Endodermal cell (in vitro differentiated cells): ENCODE results near the gene CREM. TPM values are rescaled to one million over a fixed set of nuclear protein-coding genes. Genes with fewer than 3 reads are reported as not detected.

Experiments used
- DNase-seq: peaks from one replicate; pipeline ENCODE4 v3.0.0-alpha.2; 2017
- H3K27ac ChIP-seq: 2 replicates; pipeline ENCODE4 v1.5.1; 2013; ENCODE audit warnings: mild to moderate bottlenecking, low read depth, low read length, moderate library complexity
- H3K27me3 ChIP-seq: 2 replicates; pipeline ENCODE4 v1.6.1; 2013; ENCODE audit warnings: mild to moderate bottlenecking, low read length, moderate library complexity; ENCODE audit not compliant: insufficient read depth, control insufficient read depth, poor library complexity, severe bottlenecking
- H3K36me3 ChIP-seq: 2 replicates; pipeline ENCODE4 v1.7.0; 2013; ENCODE audit warnings: mild to moderate bottlenecking, low read length, moderate library complexity; ENCODE audit not compliant: control insufficient read depth, insufficient read depth
- H3K4me1 ChIP-seq: one replicate; pipeline ENCODE4 v1.7.0; 2013; ENCODE audit warnings: low read length; ENCODE audit not compliant: control insufficient read depth, insufficient read depth
- H3K4me3 ChIP-seq: 2 replicates; pipeline ENCODE4 v1.5.1; 2013; ENCODE audit warnings: mild to moderate bottlenecking, low read length, moderate library complexity
- H3K9ac ChIP-seq: 2 replicates; pipeline ENCODE4 v1.6.1; 2013; ENCODE audit warnings: mild to moderate bottlenecking, low read length, moderate library complexity; ENCODE audit not compliant: poor library complexity, severe bottlenecking; ENCODE audit errors: extremely low read depth
- H3K9me3 ChIP-seq: 2 replicates; pipeline ENCODE4 v1.6.1; 2013; ENCODE audit warnings: mild to moderate bottlenecking, low read length, moderate library complexity; ENCODE audit not compliant: control insufficient read depth
- H3K27ac Mint-ChIP-seq: 2 replicates; pipeline ENCODE4 v1.8.0; 2020; ENCODE audit warnings: mixed read lengths
- H3K27me3 Mint-ChIP-seq: 2 replicates; pipeline ENCODE4 v1.8.0; 2021; ENCODE audit warnings: mild to moderate bottlenecking, mixed read lengths; ENCODE audit not compliant: insufficient read depth
- H3K36me3 Mint-ChIP-seq: 2 replicates; pipeline ENCODE4 v1.8.0; 2020; ENCODE audit warnings: low read depth, mixed read lengths
- H3K4me1 Mint-ChIP-seq: 2 replicates; pipeline ENCODE4 v1.8.0; 2020; ENCODE audit warnings: mixed read lengths
- H3K4me3 Mint-ChIP-seq: 2 replicates; pipeline ENCODE4 v1.8.0; 2020; ENCODE audit warnings: mild to moderate bottlenecking, moderate library complexity, mixed read lengths
- H3K9me3 Mint-ChIP-seq: 2 replicates; pipeline ENCODE4 v1.8.0; 2020; ENCODE audit warnings: mild to moderate bottlenecking, mixed read lengths
- WGBS, 2 experiments: methylation state at CpG; one replicate each; pipeline versions ENCODE4 v1.1.5 to v1.1.7; 2013; ENCODE audit warnings: missing lambda C conversion rate in 2 of 2, mixed read lengths in 1 of 2; ENCODE audit not compliant: insufficient coverage in 1 of 2, insufficient read length in 1 of 2; 5-methylcytosine and 5-hydroxymethylcytosine counted together
- total RNA-seq, 2 donors: library from RNA; stranded (reverse); fragmentation: NEBNext Ultra II Directional in 1 of 2; extraction: Animal tissue kit (Norgen Biotek cat#: 25700) in 1 of 2; gene quantifications; 2 replicates in 1 of 2; 3 replicates in 1 of 2; pipeline ENCODE4 v1.2.1, GENCODE V29; 2021
- TF ChIP-seq, protein P1 (sequence below): fragments of 200-600 bp; sonication (generic); conservative IDR thresholded peaks from 2 replicates; pipeline ENCODE4 v1.5.0; 2021; ENCODE audit warnings: antibody characterized with exemption, mild to moderate bottlenecking

CREM gene
- total RNA-seq, 2 donors from 2014 or later: 31.5 to 35.3 TPM

GRCh38 chr10:35097510-35097909 is 29.1 kb upstream of the CREM start:
- Mint-ChIP-seq H3K4me3 (no peak overlapping the region), H3K27ac (no peak overlapping the region), H3K36me3 (no peaks in the 10 kb centered on the region), H3K27me3 (peaks cover 8% of the 10 kb centered on the region), H3K9me3 (peaks cover 9% of the 10 kb centered on the region), H3K4me1 (no peaks in the 10 kb centered on the region)
- TF ChIP-seq, protein P1, sequence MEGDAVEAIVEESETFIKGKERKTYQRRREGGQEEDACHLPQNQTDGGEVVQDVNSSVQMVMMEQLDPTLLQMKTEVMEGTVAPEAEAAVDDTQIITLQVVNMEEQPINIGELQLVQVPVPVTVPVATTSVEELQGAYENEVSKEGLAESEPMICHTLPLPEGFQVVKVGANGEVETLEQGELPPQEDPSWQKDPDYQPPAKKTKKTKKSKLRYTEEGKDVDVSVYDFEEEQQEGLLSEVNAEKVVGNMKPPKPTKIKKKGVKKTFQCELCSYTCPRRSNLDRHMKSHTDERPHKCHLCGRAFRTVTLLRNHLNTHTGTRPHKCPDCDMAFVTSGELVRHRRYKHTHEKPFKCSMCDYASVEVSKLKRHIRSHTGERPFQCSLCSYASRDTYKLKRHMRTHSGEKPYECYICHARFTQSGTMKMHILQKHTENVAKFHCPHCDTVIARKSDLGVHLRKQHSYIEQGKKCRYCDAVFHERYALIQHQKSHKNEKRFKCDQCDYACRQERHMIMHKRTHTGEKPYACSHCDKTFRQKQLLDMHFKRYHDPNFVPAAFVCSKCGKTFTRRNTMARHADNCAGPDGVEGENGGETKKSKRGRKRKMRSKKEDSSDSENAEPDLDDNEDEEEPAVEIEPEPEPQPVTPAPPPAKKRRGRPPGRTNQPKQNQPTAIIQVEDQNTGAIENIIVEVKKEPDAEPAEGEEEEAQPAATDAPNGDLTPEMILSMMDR: no peak
- no peak overlapping the region for H3K9ac ChIP-seq
- WGBS, 2 experiments: 73 to 83% methylated on average over 1 of the region's 1 CpG
- no peak overlapping the region for H3K27ac ChIP-seq
- peaks cover 10% of the 10 kb centered on the region for H3K9me3 ChIP-seq
- no peaks in the 10 kb centered on the region for H3K4me1 ChIP-seq
- H3K4me3 ChIP-seq: no peak overlapping the region
- DNase-seq: no peak
- no peaks in the 10 kb centered on the region for H3K36me3 ChIP-seq
- H3K27me3 ChIP-seq: no peaks in the 10 kb centered on the region

DNA sequence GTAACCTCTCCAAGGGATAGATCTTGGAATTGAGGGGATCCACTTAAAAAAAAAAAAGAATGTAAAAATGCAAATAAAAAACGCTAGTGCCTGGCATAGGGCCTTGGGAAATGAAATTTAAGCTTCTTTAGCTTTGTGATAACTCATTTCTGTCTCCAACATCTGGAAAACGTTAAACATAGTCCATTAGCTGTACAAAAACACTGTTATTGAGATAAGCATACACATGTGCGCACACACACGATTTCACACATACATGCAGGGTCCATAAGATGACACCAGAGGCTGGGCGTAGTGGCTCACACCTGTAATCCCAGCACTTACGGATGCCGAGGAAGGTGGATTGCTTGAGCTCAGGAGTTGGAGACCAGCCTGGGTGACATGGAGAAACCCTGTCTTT is 22.8 kb upstream of the CREM start:
- Mint-ChIP-seq H3K27ac (no peak overlapping the region), H3K9me3 (no peaks in the 10 kb centered on the region), H3K36me3 (no peaks in the 10 kb centered on the region), H3K27me3 (no peaks in the 10 kb centered on the region), H3K4me1 (no peaks in the 10 kb centered on the region), H3K4me3 (no peak overlapping the region)
- WGBS, 2 experiments: 77 to 97% methylated on average over 5 to 7 of the region's 7 CpGs
- no peak overlapping the region for H3K4me3 ChIP-seq
- H3K27ac ChIP-seq: no peak overlapping the region
- H3K9me3 ChIP-seq: no peaks in the 10 kb centered on the region
- TF ChIP-seq, protein P1: no peak
- no peaks in the 10 kb centered on the region for H3K4me1 ChIP-seq
- no peaks in the 10 kb centered on the region for H3K36me3 ChIP-seq
- H3K27me3 ChIP-seq: no peaks in the 10 kb centered on the region
- DNase-seq: no peak
- H3K9ac ChIP-seq: no peak overlapping the region

- no peaks in the 10 kb centered on the region for H3K9me3 Mint-ChIP-seq
- Histone ChIP-seq H3K9me3 (no peaks in the 10 kb centered on the region), H3K27ac (no peak overlapping the region), H3K4me1 (no peaks in the 10 kb centered on the region), H3K36me3 (no peaks in the 10 kb centered on the region), H3K27me3 (no peaks in the 10 kb centered on the region), H3K9ac (no peak overlapping the region), H3K4me3 (no peak overlapping the region)
- 89 to 90% methylated on average over 3 to 4 of the region's 4 CpGs for WGBS, 2 experiments
- H3K4me3 Mint-ChIP-seq: no peak overlapping the region
- no peaks in the 10 kb centered on the region for H3K4me1 Mint-ChIP-seq
- no peaks in the 10 kb centered on the region for H3K27me3 Mint-ChIP-seq
- H3K36me3 Mint-ChIP-seq: no peaks in the 10 kb centered on the region
- TF ChIP-seq, protein P1: no peak
- no peak overlapping the region for H3K27ac Mint-ChIP-seq
- no peak for DNase-seq
Measured at GRCh38 chr10:35112571-35112970, 14.1 kb upstream of the CREM start.
